Glomerular endothelial cell (primary cell): Measurements from ENCODE around the gene ABI2. TPM values are rescaled to one million over a fixed set of nuclear protein-coding genes. Genes with fewer than 3 reads are reported as not detected.
A peak's percentile ranks its signal among the peaks of the same experiment; 100 is the strongest.
"Not testable (repeated sequence)": the region's sequence is repeated elsewhere in the genome, so short reads cannot be mapped to it uniquely, and the experiment has no call there.

Source experiments
- DNase-seq: peaks from one replicate; pipeline ENCODE4 v3.0.0-alpha.2; 2011; ENCODE audit warnings: low read depth, low spot score; ENCODE audit errors: extremely low read depth
- total RNA-seq: library from RNA; depleted of rRNA; stranded (reverse); fragments of >200 nt; gene quantifications from 2 replicates; pipeline ENCODE4 v1.2.3, GENCODE V29; 2015

Gene ABI2
- total RNA-seq: 24.1 and 42.8 TPM in 2 replicates

DNA sequence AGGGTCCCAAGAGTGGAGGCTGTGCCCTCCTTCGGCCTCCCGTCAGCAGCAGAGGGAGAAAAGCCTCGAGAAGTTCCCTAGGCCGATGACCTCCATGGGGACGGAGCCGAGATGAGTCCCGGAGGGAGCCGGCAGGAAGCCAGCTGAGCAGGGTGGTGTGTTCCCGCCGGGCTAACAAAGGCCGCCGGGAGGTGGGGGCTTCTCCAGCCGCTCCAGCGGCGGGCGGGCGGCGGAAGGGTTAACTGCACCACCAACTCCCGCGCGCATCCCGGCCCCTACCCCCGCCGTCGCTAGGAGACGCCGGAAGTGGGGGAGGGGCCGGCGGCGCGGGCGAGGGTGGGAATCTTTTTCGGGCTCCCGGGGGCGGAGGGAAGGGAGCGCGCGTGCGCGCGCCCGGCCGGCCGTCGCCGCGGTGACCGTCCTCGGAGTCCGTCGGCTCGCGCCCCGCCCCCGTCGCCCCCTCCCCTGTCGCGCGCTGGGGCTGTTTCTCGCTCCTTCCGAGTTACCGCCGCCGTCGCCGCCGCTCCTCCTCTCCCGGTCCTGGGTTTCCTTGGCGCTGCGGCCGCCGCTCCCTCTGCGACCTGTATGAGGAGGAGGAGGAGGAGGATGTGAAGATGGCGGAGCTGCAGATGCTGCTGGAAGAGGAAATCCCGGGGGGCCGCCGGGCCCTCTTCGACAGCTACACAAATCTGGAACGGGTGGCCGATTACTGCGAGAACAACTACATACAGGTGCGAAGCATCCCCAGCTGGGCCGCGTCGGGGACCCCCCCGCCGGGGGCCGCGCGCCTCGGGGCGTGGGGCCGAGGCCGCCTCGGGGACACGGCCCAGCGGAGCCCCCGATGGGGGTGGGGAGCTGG, at the start of gene ABI2:
Gene ABI2 (plus strand): TSS at position 494 of the 859 bp plus-strand sequence. CDS start 121 bp downstream, at position 615.
- no peak for DNase-seq

GRCh38 chr2:203279288-203279687, 48.9 kb upstream of the ABI2 start:
- no peak for DNase-seq

GRCh38 chr2:203280428-203281064, 47.6 kb upstream of the ABI2 start:
- peak; percentile 39 for DNase-seq

- no peak for DNase-seq
These were observed 46.1 kb upstream of the ABI2 start for GRCh38 chr2:203282101-203282500.

DNA sequence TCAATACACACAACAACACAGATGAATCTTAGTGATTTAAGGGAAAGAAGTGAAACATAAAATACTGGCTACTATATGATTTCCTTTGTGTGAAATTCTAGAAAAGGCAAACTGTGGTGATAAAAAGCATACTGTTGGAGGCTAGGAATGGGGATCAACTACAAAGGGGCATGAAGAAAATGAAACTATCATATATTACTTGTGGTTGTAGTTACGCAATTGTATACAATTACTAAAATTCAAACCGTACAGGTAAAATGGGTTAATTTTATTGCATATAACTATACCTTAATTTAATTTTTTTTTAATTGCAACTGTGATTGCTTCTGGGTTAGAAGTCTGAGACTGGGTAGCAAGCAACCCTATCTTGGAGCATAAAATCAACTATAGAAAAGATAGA, 41.7 kb upstream of the ABI2 start:
- DNase-seq: no peak

GRCh38 chr2:203301667-203302066, 26.5 kb upstream of the ABI2 start:
- DNase-seq: no peak

GRCh38 chr2:203302586-203302985, 25.6 kb upstream of the ABI2 start:
- not testable (repeated sequence) for DNase-seq

DNA sequence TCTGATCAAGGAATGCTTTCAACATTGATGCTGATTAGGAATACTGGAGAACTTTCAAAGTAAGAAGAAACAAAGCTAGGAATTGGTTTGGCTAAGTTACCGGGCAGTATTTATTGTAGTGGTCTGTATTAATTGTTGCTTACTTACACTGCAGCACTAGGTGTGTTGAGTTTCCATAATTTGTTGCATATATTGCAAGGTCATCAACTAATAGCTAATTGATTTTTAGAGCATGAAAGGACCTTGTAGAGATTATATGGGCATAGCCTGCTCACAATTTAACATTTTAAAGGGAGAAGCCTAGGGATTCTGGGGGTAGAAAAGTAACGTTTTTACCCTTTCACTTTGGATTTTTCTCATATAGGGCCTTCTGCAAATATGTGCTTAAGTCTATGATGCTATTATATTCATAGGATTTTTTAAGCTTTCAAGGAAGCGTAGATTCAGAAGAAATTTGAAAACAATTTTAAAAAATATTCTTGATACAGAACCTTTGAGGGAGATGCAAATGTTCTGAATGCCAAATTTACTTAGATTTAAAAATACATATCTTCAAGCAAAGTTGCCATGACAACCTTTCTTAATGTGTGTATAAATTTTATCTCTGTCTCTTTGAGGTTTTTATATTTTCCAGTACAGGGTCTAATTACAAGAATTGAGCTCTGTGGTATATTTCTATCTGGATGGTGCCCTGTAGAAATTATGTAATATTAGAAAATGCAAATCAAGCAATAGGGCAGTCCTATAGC, 17.3 kb upstream of the ABI2 start:
- DNase-seq: no peak

DNA sequence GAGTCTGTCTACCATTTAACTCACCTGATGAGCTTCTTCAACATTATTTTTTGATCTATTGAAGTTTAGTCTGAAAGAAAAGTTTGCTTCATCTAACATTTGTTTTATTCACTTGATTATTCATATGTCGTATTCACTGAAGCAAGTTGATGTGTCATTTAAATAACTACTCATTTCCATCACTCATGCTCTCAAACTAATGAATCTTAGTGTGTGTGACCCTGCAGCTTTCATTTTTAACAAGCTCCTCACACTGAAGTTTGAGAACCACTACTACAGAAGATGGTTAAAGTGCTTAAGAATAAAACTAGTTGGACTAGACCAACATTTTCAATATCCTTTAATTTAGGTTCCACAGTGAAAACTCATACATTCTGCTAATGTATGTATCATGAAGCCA, 1.8 kb upstream of the ABI2 start:
- DNase-seq: no peak

DNA sequence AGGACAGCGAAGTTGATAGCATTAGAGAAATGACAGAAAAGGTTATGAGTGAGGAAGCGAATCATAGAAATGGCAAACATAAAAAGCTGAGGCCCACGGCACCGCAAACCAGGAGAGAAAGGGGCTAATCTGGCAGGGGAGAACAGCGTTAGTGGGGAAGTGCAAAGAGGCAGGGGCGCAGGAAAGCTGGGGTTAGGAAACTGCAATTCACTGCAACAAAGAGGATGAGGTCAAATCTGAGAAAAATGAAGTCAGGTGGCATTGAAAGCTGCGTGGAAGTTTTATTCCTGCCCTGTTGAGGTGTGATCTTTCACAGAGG, 653 bp upstream of the ABI2 start:
- no peak for DNase-seq

DNA sequence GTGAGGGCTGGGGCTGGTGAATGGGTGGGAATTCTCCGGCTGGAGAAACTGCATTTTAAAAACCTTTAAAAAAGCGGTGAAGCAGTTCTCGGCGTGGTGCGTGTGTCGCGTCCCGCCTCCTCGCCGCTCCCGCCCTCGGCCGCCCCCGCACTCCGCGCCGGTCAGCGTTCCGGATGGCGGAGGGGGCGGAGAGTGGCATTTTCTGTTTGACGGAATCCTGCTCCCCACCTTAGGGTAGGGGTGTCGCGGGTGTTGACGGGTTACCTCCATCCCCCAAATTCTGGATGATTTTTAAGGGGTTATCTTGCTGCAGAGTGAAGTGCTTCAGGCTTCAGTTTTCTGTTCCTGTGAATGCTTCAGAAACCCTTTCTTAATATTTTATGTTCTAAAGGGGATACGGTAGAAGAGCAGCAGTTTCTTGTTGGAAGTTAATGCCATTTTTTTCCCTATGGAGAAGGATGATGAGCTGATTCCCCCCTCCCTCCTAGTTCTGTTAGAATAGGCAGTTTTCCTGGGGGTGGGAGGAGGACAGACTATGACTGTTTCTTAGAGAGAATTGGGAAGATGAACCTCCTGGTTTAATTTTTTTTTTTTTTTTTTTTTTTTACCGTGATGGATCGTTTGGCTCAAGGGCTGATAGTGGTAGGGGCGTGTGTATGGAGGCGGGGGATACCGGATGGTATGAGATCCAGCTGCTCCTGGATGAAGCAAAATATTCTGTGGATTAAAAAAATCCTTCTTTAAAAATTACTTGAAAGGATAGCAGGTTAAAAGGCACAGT, 756 bp downstream of the ABI2 start:
- no peak for DNase-seq

DNA sequence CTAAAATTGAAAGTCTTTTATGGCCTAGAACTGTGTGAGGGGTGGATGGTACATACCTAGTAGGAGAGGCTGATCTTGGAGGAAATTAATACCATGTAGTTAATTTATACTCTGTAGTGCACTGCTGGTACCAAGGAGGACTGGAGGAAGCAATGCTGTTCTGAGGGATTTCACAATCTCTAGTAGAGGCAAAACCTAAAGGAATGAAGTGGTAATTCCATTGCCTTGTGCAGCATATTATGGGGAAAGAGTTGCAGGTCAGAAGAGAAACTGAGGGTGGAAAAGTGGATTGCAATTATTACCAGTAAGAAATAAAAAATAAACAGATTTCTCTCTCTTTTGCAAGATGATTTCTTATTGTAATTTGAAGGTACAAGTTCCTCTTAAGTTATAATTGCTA, 2.2 kb downstream of the ABI2 start:
- DNase-seq: no peak

- no peak for DNase-seq
These were observed 10.1 kb downstream of the ABI2 start for GRCh38 chr2:203338322-203338721.

- DNase-seq: peak; percentile 77
These were observed 12.7 kb downstream of the ABI2 start for GRCh38 chr2:203340791-203341487.

DNA sequence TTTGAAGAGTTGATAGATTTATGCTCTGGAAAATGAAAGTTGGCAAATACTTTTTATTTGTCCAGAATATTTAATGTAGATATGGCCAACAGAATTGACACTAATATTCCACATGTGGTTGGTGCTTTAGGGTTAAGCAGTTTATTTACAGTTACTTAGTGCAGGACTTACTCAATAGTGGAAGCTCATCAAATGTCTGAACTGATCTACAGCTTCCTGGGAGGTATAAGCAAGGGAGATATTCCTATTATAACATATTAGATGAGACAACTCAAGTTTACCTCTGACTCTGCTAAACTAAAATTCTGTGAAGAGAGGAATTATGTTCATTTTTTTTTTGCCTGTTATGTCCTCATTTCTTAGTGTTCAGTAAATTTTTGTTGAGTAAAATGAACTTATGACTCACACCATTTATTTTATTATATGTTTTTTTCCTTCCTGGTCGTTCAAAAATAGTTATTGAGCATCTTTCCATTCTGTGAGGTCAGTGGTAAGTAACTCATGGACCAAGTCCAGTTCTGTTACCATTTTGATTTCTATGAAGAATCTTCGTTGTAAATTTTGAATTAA, 13.6 kb downstream of the ABI2 start:
- no peak for DNase-seq

DNA sequence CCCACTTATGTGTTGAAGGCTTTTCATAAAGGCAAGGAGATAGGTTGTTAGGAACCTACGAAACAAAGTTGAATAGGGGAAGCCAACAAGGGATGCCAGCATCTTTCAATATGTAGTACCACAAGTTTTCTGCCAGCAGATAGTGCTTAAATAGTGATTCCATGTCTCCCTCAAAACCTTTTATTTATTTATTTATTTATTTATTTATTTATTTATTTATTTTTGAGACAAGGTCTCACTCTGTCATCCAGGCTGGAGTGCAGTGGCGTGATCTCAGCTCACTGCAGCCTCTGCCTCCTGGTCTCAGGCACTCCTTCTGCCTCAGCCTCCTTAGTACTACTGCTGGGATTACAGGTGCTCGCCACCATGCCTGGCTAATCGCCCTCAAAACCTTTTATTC, 14.2 kb downstream of the ABI2 start:
- not testable (repeated sequence) for DNase-seq

DNA sequence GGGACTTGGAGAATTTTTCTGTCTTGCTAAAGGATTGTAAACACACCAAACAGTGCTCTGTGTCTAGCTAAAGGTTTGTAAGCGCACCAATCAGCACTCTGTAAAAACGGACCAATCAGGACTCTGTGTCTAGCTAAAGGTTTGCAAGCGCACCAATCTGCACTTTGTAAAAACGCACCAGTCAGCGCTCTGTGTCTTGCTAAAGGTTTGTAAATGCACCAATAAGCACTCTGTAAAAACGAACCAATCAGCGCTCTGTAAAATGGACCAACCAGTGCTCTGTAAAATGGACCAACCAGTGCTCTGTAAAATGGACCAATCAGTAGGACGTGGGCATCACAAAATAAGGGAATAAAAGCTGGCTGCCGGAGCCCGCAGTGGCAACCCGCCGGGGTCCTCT, 16.5 kb downstream of the ABI2 start:
- DNase-seq: no peak

GRCh38 chr2:203346612-203347011, 18.4 kb downstream of the ABI2 start:
- no peak for DNase-seq

DNA sequence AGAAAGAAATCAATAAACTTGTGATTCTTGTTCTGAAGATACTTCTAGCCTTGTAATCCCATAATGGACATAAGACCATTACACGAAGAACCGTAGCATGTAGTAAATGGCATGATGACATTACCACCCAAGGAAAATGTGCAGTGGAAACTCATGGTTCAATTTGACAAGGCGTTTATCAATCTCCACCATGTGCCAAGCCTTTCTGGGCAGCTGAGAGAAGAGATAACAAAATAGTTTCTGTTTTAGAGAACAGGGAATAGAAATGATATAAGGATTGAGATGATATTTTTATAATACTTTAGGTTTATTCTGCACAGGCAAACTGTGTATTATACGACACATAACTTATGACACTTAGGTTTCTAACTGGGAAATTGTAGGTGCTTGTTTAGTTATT, 19.2 kb downstream of the ABI2 start:
- no peak for DNase-seq
